Measurements from ENCODE around the gene CDH4. TPM values are rescaled to one million over a fixed set of nuclear protein-coding genes. Genes with fewer than 3 reads are reported as not detected.
A peak's percentile ranks its signal among the peaks of the same experiment; 100 is the strongest.

The CDH4 gene
- total and polyA plus RNA-seq, 2 of the 13 experiments (the other 11 are each of a cell fraction or from before 2014, with no cell fraction given), result not detected

DNA sequence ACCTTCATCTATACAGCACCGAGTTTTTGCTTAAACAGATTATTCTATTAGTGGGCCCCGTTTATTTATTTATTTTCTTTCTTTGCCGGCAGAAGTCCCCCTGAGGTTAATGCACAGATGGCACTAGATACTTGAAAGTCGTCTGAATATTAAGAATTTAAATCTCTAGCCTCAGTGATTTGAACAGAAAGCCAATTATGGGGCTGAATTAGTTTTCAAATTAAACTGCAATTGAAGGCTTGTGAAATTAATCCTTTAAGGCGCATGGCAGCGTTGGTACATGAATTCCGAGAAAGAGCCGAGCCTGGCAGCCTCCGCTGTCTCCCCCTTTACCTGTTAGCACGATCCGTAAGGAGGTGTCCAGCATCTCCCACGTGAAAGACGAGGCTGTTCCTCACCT is 610.8 kb downstream of the CDH4 start (continued):
- no peak for TF ChIP-seq GLI4 (CRISPR knock-in tag; IDR thresholded peaks at IDR 0.05; ENCODE audit: borderline replicate concordance)

DNA sequence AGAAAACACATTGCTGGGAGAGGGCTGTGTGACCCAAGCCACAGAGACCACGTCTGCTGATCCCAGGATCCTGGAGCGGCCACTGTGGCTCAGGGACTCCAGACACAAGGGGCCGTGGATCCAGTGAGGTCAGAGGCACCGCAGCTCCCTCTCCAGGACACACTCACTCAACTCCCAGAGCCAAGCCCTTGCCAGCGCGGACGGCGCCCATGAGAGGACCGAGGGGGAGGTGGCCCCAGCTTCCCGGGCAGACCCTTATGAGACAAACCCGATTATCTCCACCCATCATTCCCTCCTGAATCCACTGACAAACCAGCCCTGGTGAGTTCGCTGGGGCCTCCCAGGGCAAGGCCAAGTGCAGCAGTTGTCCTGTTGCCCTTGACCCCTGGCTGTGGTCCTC is 612.4 kb downstream of the CDH4 start:
- in situ Hi-C loops (cut with HindIII; ENCODE audit: extremely low pct_ligation_motif_present, low pct_unique_long_range_greater_than_20kb) (no loop called here), intact Hi-C loops (cut with micrococcal nuclease; ENCODE audit: unreplicated experiment) (no loop called here)
- POLR2A ChIA-PET, result no interaction called here
- no peaks in the 10 kb centered on the region for H3K4me1 ChIP-seq (ENCODE audit: insufficient read depth, low read length)
- FAIRE-seq, result no peak
- H2AFZ ChIP-seq (ENCODE audit: low read length), result no peak overlapping the region
- CTCF ChIA-PET (ENCODE audit: low intra/inter-chr PET ratio, low total read pairs), result no interaction called here
- 8% methylated on average over 4 of the region's 12 CpGs for WGBS (ENCODE audit: low lambda C conversion rate)
- peaks cover 6% of the 10 kb centered on the region; the same call in 1 of the 2 replicates for H3K9me3 ChIP-seq (ENCODE audit: low read length)
- H3K4me3 ChIP-seq (replicated peaks in 1 of 3; ENCODE audit: insufficient read depth in 1 of 3, low read depth in 2 of 3, low read length in 3 of 3), result no peak overlapping the region
- H3K36me3 ChIP-seq (replicated peaks in 1 of 2; ENCODE audit: control insufficient read depth in 1 of 2, insufficient read depth in 2 of 2, low read length in 2 of 2), result no peaks in the 10 kb centered on the region
- H3K9ac ChIP-seq (ENCODE audit: insufficient read depth, low read depth, low read length), result no peak overlapping the region
- H4K20me1 ChIP-seq (ENCODE audit: insufficient read depth, low read length), result no peaks in the 10 kb centered on the region
- no peak overlapping the region for H3K4me2 ChIP-seq (ENCODE audit: low read depth, low read length)
- BruUV-seq (replicated peaks), result no TSS peak
- no peak for DNase-seq (ENCODE audit: low spot score)
- H3K79me2 ChIP-seq (ENCODE audit: insufficient read depth, low read length), result no peaks in the 10 kb centered on the region
- ATAC-seq, result peak; percentile 21; the same call in 2 of the 3 replicates
- peaks cover 20 to 88% of the 10 kb centered on the region in 2 experiments for H3K27me3 ChIP-seq (ENCODE audit: control insufficient read depth in 1 of 2, insufficient read depth in 2 of 2, low read length in 2 of 2)
- TF ChIP-seq PCBP1 (IDR thresholded peaks at IDR 0.05; ENCODE audit: borderline replicate concordance, low read depth, low read length), result no peak
- no peak for TF ChIP-seq IRX3 (CRISPR knock-in tag; IDR thresholded peaks at IDR 0.05; ENCODE audit: borderline replicate concordance, low read depth)
- no peak for TF ChIP-seq ZNF543 (CRISPR knock-in tag; IDR thresholded peaks at IDR 0.05)
- TF ChIP-seq ELF4 (CRISPR knock-in tag; IDR thresholded peaks at IDR 0.05; ENCODE audit: borderline replicate concordance), result no peak
- TF ChIP-seq, protein P1, sequence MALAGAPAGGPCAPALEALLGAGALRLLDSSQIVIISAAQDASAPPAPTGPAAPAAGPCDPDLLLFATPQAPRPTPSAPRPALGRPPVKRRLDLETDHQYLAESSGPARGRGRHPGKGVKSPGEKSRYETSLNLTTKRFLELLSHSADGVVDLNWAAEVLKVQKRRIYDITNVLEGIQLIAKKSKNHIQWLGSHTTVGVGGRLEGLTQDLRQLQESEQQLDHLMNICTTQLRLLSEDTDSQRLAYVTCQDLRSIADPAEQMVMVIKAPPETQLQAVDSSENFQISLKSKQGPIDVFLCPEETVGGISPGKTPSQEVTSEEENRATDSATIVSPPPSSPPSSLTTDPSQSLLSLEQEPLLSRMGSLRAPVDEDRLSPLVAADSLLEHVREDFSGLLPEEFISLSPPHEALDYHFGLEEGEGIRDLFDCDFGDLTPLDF (CRISPR knock-in tag; IDR thresholded peaks at IDR 0.05), result no peak
- TF ChIP-seq ZNF331 (CRISPR knock-in tag; IDR thresholded peaks at IDR 0.05), result no peak
- TF ChIP-seq KLF6 (CRISPR knock-in tag; IDR thresholded peaks at IDR 0.05), result no peak
- TF ChIP-seq, protein P2, sequence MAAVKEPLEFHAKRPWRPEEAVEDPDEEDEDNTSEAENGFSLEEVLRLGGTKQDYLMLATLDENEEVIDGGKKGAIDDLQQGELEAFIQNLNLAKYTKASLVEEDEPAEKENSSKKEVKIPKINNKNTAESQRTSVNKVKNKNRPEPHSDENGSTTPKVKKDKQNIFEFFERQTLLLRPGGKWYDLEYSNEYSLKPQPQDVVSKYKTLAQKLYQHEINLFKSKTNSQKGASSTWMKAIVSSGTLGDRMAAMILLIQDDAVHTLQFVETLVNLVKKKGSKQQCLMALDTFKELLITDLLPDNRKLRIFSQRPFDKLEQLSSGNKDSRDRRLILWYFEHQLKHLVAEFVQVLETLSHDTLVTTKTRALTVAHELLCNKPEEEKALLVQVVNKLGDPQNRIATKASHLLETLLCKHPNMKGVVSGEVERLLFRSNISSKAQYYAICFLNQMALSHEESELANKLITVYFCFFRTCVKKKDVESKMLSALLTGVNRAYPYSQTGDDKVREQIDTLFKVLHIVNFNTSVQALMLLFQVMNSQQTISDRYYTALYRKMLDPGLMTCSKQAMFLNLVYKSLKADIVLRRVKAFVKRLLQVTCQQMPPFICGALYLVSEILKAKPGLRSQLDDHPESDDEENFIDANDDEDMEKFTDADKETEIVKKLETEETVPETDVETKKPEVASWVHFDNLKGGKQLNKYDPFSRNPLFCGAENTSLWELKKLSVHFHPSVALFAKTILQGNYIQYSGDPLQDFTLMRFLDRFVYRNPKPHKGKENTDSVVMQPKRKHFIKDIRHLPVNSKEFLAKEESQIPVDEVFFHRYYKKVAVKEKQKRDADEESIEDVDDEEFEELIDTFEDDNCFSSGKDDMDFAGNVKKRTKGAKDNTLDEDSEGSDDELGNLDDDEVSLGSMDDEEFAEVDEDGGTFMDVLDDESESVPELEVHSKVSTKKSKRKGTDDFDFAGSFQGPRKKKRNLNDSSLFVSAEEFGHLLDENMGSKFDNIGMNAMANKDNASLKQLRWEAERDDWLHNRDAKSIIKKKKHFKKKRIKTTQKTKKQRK (IDR thresholded peaks at IDR 0.05; ENCODE audit: low read length), result no peak
- TF ChIP-seq, protein P3, sequence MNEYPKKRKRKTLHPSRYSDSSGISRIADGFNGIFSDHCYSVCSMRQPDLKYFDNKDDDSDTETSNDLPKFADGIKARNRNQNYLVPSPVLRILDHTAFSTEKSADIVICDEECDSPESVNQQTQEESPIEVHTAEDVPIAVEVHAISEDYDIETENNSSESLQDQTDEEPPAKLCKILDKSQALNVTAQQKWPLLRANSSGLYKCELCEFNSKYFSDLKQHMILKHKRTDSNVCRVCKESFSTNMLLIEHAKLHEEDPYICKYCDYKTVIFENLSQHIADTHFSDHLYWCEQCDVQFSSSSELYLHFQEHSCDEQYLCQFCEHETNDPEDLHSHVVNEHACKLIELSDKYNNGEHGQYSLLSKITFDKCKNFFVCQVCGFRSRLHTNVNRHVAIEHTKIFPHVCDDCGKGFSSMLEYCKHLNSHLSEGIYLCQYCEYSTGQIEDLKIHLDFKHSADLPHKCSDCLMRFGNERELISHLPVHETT (CRISPR knock-in tag; conservative IDR thresholded peaks at IDR 0.05), result no peak
- TF ChIP-seq ZNF205 (CRISPR knock-in tag; IDR thresholded peaks at IDR 0.05), result no peak
- no peak overlapping the region for H3K27ac ChIP-seq (ENCODE audit: extremely low read length, insufficient read depth, low read length)

Data from HepG2 (cell line).